ENCODE measurements around the gene KDM4C. TPM values are rescaled to one million over a fixed set of nuclear protein-coding genes. Genes with fewer than 3 reads are reported as not detected.
"Not testable (repeated sequence)": the region's sequence is repeated elsewhere in the genome, so short reads cannot be mapped to it uniquely, and the experiment has no call there.

KDM4C gene
- total RNA-seq, 1 donor from 2014 or later = 18.2 TPM

DNA sequence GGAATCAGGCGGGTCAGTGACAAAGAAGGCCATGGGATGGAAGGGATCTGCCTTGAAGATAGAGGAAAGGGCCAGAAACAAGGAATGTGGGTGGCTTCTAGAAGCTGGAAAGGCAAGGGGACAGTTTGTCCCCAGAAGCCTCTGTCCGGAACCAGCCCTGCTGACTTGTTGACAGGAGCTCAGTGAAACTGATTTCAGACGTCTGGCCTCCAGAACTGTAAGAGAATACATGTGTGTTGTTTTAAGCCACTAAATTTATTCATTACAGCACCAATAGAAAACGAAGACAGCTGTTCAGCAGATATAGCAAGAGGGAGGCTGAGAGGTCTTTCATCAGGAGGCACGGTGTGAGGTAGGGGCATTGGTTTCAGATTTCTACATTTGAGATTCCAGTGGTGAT, 422.5 kb downstream of the KDM4C start:
- no peaks in the 10 kb centered on the region for H3K27me3 Mint-ChIP-seq (ENCODE audit: low read depth, unreplicated experiment)
- peaks cover 2% of the 10 kb centered on the region for H3K9me3 Mint-ChIP-seq (ENCODE audit: unreplicated experiment)
- Histone ChIP-seq H3K4me1 (ENCODE audit: insufficient read depth, low read length) (no peaks in the 10 kb centered on the region), H3K4me2 (ENCODE audit: low read length) (no peak overlapping the region), H4K20me1 (ENCODE audit: insufficient read depth, low read length) (no peaks in the 10 kb centered on the region), H3K9me3 (ENCODE audit: insufficient read depth, low read depth, low read length) (no peaks in the 10 kb centered on the region), H3K27ac (ENCODE audit: low read depth, low read length) (no peak overlapping the region), H3K36me3 (ENCODE audit: insufficient read depth, low read length) (no peaks in the 10 kb centered on the region), H3K79me2 (ENCODE audit: insufficient read depth, low read length) (no peaks in the 10 kb centered on the region), H2AFZ (ENCODE audit: low read depth, low read length) (no peak overlapping the region), H3K4me3 (ENCODE audit: insufficient read depth, low read depth, low read length) (no peak overlapping the region), H3K9ac (ENCODE audit: low read length) (no peak overlapping the region), H3K27me3 (ENCODE audit: insufficient read depth, low read length) (no peaks in the 10 kb centered on the region)
- H3K4me1 Mint-ChIP-seq (ENCODE audit: low read depth, unreplicated experiment) = peaks cover 2% of the 10 kb centered on the region
- H3K4me3 Mint-ChIP-seq (ENCODE audit: unreplicated experiment) = no peak overlapping the region
- no peak overlapping the region for H3K27ac Mint-ChIP-seq (ENCODE audit: unreplicated experiment)
- DNase-seq (ENCODE audit: low read depth) (no peak), FAIRE-seq (no peak)
- peaks cover 12% of the 10 kb centered on the region for H3K36me3 Mint-ChIP-seq (ENCODE audit: low read depth, unreplicated experiment)
- no peak for TF ChIP-seq EZH2 (IDR thresholded peaks at IDR 0.05; ENCODE audit: insufficient read depth, low read length)
- TF ChIP-seq, protein P1, sequence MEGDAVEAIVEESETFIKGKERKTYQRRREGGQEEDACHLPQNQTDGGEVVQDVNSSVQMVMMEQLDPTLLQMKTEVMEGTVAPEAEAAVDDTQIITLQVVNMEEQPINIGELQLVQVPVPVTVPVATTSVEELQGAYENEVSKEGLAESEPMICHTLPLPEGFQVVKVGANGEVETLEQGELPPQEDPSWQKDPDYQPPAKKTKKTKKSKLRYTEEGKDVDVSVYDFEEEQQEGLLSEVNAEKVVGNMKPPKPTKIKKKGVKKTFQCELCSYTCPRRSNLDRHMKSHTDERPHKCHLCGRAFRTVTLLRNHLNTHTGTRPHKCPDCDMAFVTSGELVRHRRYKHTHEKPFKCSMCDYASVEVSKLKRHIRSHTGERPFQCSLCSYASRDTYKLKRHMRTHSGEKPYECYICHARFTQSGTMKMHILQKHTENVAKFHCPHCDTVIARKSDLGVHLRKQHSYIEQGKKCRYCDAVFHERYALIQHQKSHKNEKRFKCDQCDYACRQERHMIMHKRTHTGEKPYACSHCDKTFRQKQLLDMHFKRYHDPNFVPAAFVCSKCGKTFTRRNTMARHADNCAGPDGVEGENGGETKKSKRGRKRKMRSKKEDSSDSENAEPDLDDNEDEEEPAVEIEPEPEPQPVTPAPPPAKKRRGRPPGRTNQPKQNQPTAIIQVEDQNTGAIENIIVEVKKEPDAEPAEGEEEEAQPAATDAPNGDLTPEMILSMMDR (IDR thresholded peaks at IDR 0.05; ENCODE audit: insufficient read depth, low read depth, low read length) = no peak

DNA sequence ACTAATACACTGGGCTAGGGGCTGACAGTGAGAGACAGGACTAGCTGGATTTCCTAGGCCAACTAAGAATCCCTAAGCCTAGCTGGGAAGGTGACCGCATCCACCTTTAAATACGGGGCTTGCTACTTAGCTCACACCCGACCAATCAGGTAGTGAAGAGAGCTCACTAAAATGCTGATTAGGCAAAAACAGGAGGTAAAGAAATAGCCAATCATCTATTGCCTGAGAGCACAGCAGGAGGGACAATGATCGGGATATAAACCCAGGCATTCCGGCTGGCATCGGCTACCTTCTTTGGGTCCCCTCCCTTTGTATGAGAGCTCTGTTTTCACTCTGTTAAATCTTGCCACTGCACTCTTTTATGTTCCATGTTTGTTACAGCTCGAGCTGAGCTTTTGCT, 425.4 kb downstream of the KDM4C start:
- not testable (repeated sequence) for H3K9me3 Mint-ChIP-seq (ENCODE audit: unreplicated experiment); H3K9ac ChIP-seq (ENCODE audit: low read length); H4K20me1 ChIP-seq (ENCODE audit: insufficient read depth, low read length); H2AFZ ChIP-seq (ENCODE audit: low read depth, low read length); H3K27me3 ChIP-seq (ENCODE audit: insufficient read depth, low read length); H3K27me3 Mint-ChIP-seq (ENCODE audit: low read depth, unreplicated experiment); H3K4me3 Mint-ChIP-seq (ENCODE audit: unreplicated experiment); H3K36me3 Mint-ChIP-seq (ENCODE audit: low read depth, unreplicated experiment); H3K79me2 ChIP-seq (ENCODE audit: insufficient read depth, low read length); H3K9me3 ChIP-seq (ENCODE audit: insufficient read depth, low read depth, low read length); H3K4me2 ChIP-seq (ENCODE audit: low read length); H3K4me1 ChIP-seq (ENCODE audit: insufficient read depth, low read length); H3K27ac ChIP-seq (ENCODE audit: low read depth, low read length); H3K27ac Mint-ChIP-seq (ENCODE audit: unreplicated experiment); FAIRE-seq; H3K36me3 ChIP-seq (ENCODE audit: insufficient read depth, low read length); H3K4me3 ChIP-seq (ENCODE audit: insufficient read depth, low read depth, low read length); DNase-seq (ENCODE audit: low read depth); H3K4me1 Mint-ChIP-seq (ENCODE audit: low read depth, unreplicated experiment)

DNA sequence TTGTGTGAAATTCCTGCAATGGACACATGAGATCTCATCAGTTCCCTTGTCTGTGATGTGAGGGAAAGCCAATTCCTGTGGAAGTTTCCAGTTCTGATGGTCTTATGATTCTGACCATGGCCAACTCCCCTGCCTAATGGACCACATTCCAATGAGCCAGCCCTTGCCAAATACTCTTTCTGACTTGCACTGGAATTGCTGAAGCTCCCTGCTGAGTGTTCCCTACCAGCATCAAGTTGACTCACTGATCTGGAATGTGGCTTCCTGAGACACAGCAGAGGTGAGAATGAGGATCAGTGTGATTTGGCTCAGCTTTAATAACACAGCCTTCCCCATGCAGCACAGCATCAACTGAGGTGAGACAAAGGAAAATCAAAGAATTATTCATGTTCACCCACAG, 427.8 kb downstream of the KDM4C start:
- H3K27me3 Mint-ChIP-seq (ENCODE audit: low read depth, unreplicated experiment) = no peaks in the 10 kb centered on the region
- Histone ChIP-seq H3K4me2 (ENCODE audit: low read length) (no peak overlapping the region), H3K4me1 (ENCODE audit: insufficient read depth, low read length) (peaks cover 6% of the 10 kb centered on the region), H3K9ac (ENCODE audit: low read length) (no peak overlapping the region), H3K36me3 (ENCODE audit: insufficient read depth, low read length) (no peaks in the 10 kb centered on the region), H3K4me3 (ENCODE audit: insufficient read depth, low read depth, low read length) (no peak overlapping the region), H3K27ac (ENCODE audit: low read depth, low read length) (no peak overlapping the region), H3K9me3 (ENCODE audit: insufficient read depth, low read depth, low read length) (peaks cover 7% of the 10 kb centered on the region), H2AFZ (ENCODE audit: low read depth, low read length) (no peak overlapping the region), H4K20me1 (ENCODE audit: insufficient read depth, low read length) (no peaks in the 10 kb centered on the region), H3K79me2 (ENCODE audit: insufficient read depth, low read length) (no peaks in the 10 kb centered on the region), H3K27me3 (ENCODE audit: insufficient read depth, low read length) (no peaks in the 10 kb centered on the region)
- peak; percentile 94 for FAIRE-seq
- H3K9me3 Mint-ChIP-seq (ENCODE audit: unreplicated experiment) = peaks cover 9% of the 10 kb centered on the region
- H3K36me3 Mint-ChIP-seq (ENCODE audit: low read depth, unreplicated experiment) = no peaks in the 10 kb centered on the region
- no peak for TF ChIP-seq EZH2 (IDR thresholded peaks at IDR 0.05; ENCODE audit: insufficient read depth, low read length)
- TF ChIP-seq, protein P1 (IDR thresholded peaks at IDR 0.05; ENCODE audit: insufficient read depth, low read depth, low read length) = no peak
- H3K4me3 Mint-ChIP-seq (ENCODE audit: unreplicated experiment) = no peak overlapping the region
- peak; percentile 94 for DNase-seq (ENCODE audit: low read depth)
- H3K4me1 Mint-ChIP-seq (ENCODE audit: low read depth, unreplicated experiment) = peaks cover 6% of the 10 kb centered on the region
- peak overlapping the region; percentile 24 for H3K27ac Mint-ChIP-seq (ENCODE audit: unreplicated experiment)
